ENCODE data around the gene SOCS1.

The SOCS1 gene

GRCh38 chr16:11253009-11253994 is 2.7 kb downstream of the SOCS1 start:
- Histone ChIP-seq H3K36me3 (ENCODE audit: control insufficient read depth in 5 of 5, insufficient read depth in 5 of 5, low read length in 5 of 5) (peaks cover 0 to 6% (median 0%) of the 10 kb centered on the region in 5 donors), H3K9me3 (ENCODE audit: control insufficient read depth in 5 of 5, low read length in 5 of 5) (no peaks in the 10 kb centered on the region), H3K4me3 (ENCODE audit: low read depth in 1 of 5, low read length in 5 of 5) (peak overlapping the region in 4 of 5 donors; percentile 4 to 93 (median 80)), H3K27ac (ENCODE audit: low read depth, low read length) (no peak overlapping the region), H3K27me3 (ENCODE audit: control insufficient read depth in 5 of 5, insufficient read depth in 4 of 5, low read length in 5 of 5) (no peaks in the 10 kb centered on the region), H3K4me1 (ENCODE audit: control insufficient read depth in 5 of 5, insufficient read depth in 5 of 5, low read length in 5 of 5) (peaks cover 4 to 40% (median 26%) of the 10 kb centered on the region in 5 donors), H3K9ac (ENCODE audit: low read length in 5 of 5) (no peak overlapping the region)

- Histone ChIP-seq H3K9ac (ENCODE audit: low read length in 5 of 5) (no peak overlapping the region), H3K27ac (ENCODE audit: low read depth, low read length) (no peak overlapping the region), H3K27me3 (ENCODE audit: control insufficient read depth in 5 of 5, insufficient read depth in 4 of 5, low read length in 5 of 5) (no peaks in the 10 kb centered on the region), H3K4me3 (ENCODE audit: low read depth in 1 of 5, low read length in 5 of 5) (no peak overlapping the region), H3K4me1 (ENCODE audit: control insufficient read depth in 5 of 5, insufficient read depth in 5 of 5, low read length in 5 of 5) (peaks cover 4 to 36% (median 22%) of the 10 kb centered on the region in 5 donors), H3K9me3 (ENCODE audit: control insufficient read depth in 5 of 5, low read length in 5 of 5) (no peaks in the 10 kb centered on the region), H3K36me3 (ENCODE audit: control insufficient read depth in 5 of 5, insufficient read depth in 5 of 5, low read length in 5 of 5) (peaks cover 0 to 6% (median 0%) of the 10 kb centered on the region in 5 donors)
Observed at GRCh38 chr16:11252482-11252931, 3.5 kb downstream of the SOCS1 start.

GRCh38 chr16:11251525-11252481 is 4.2 kb downstream of the SOCS1 start:
- H3K9ac ChIP-seq (ENCODE audit: low read length in 5 of 5) = no peak overlapping the region
- no peaks in the 10 kb centered on the region for H3K27me3 ChIP-seq (ENCODE audit: control insufficient read depth in 5 of 5, insufficient read depth in 4 of 5, low read length in 5 of 5)
- no peak overlapping the region for H3K4me3 ChIP-seq (ENCODE audit: low read depth in 1 of 5, low read length in 5 of 5)
- peaks cover 0 to 6% (median 0%) of the 10 kb centered on the region in 5 donors for H3K36me3 ChIP-seq (ENCODE audit: control insufficient read depth in 5 of 5, insufficient read depth in 5 of 5, low read length in 5 of 5)
- H3K9me3 ChIP-seq (ENCODE audit: control insufficient read depth in 5 of 5, low read length in 5 of 5) = no peaks in the 10 kb centered on the region
- H3K27ac ChIP-seq (ENCODE audit: low read depth, low read length) = no peak overlapping the region
- H3K4me1 ChIP-seq (ENCODE audit: control insufficient read depth in 5 of 5, insufficient read depth in 5 of 5, low read length in 5 of 5) = peaks cover 0 to 29% (median 15%) of the 10 kb centered on the region in 5 donors

- Histone ChIP-seq H3K4me1 (ENCODE audit: control insufficient read depth in 5 of 5, insufficient read depth in 5 of 5, low read length in 5 of 5) (peaks cover 0 to 25% (median 14%) of the 10 kb centered on the region in 5 donors), H3K36me3 (ENCODE audit: control insufficient read depth in 5 of 5, insufficient read depth in 5 of 5, low read length in 5 of 5) (peaks cover 0 to 6% (median 0%) of the 10 kb centered on the region in 5 donors), H3K9ac (ENCODE audit: low read length in 5 of 5) (no peak overlapping the region), H3K4me3 (ENCODE audit: low read depth in 1 of 5, low read length in 5 of 5) (no peak overlapping the region), H3K27ac (ENCODE audit: low read depth, low read length) (no peak overlapping the region), H3K27me3 (ENCODE audit: control insufficient read depth in 5 of 5, insufficient read depth in 4 of 5, low read length in 5 of 5) (no peaks in the 10 kb centered on the region), H3K9me3 (ENCODE audit: control insufficient read depth in 5 of 5, low read length in 5 of 5) (no peaks in the 10 kb centered on the region)
Observed at GRCh38 chr16:11250786-11251524, 5.0 kb downstream of the SOCS1 start.

- Histone ChIP-seq H3K9ac (ENCODE audit: low read length in 5 of 5) (no peak overlapping the region), H3K27me3 (ENCODE audit: control insufficient read depth in 5 of 5, insufficient read depth in 4 of 5, low read length in 5 of 5) (no peaks in the 10 kb centered on the region), H3K4me1 (ENCODE audit: control insufficient read depth in 5 of 5, insufficient read depth in 5 of 5, low read length in 5 of 5) (peaks cover 0 to 22% (median 14%) of the 10 kb centered on the region in 5 donors), H3K27ac (ENCODE audit: low read depth, low read length) (no peak overlapping the region), H3K4me3 (ENCODE audit: low read depth in 1 of 5, low read length in 5 of 5) (no peak overlapping the region), H3K9me3 (ENCODE audit: control insufficient read depth in 5 of 5, low read length in 5 of 5) (no peaks in the 10 kb centered on the region), H3K36me3 (ENCODE audit: control insufficient read depth in 5 of 5, insufficient read depth in 5 of 5, low read length in 5 of 5) (peaks cover 0 to 6% (median 0%) of the 10 kb centered on the region in 5 donors)
Observed at GRCh38 chr16:11250091-11250785, 5.8 kb downstream of the SOCS1 start.

GRCh38 chr16:11249233-11250061 is 6.6 kb downstream of the SOCS1 start:
- Histone ChIP-seq H3K4me3 (ENCODE audit: low read depth in 1 of 5, low read length in 5 of 5) (no peak overlapping the region), H3K27me3 (ENCODE audit: control insufficient read depth in 5 of 5, insufficient read depth in 4 of 5, low read length in 5 of 5) (no peaks in the 10 kb centered on the region), H3K4me1 (ENCODE audit: control insufficient read depth in 5 of 5, insufficient read depth in 5 of 5, low read length in 5 of 5) (peaks cover 0 to 14% (median 7%) of the 10 kb centered on the region in 5 donors), H3K9me3 (ENCODE audit: control insufficient read depth in 5 of 5, low read length in 5 of 5) (no peaks in the 10 kb centered on the region), H3K36me3 (ENCODE audit: control insufficient read depth in 5 of 5, insufficient read depth in 5 of 5, low read length in 5 of 5) (peaks cover 0 to 6% (median 0%) of the 10 kb centered on the region in 5 donors), H3K27ac (ENCODE audit: low read depth, low read length) (no peak overlapping the region), H3K9ac (ENCODE audit: low read length in 5 of 5) (no peak overlapping the region)

GRCh38 chr16:11248133-11248532 is 7.9 kb downstream of the SOCS1 start:
- no peak overlapping the region for H3K27ac ChIP-seq (ENCODE audit: low read depth, low read length)
- H3K36me3 ChIP-seq (ENCODE audit: control insufficient read depth in 5 of 5, insufficient read depth in 5 of 5, low read length in 5 of 5) = peaks cover 0 to 4% (median 0%) of the 10 kb centered on the region in 5 donors
- H3K4me3 ChIP-seq (ENCODE audit: low read depth in 1 of 5, low read length in 5 of 5) = no peak overlapping the region
- peaks cover 0 to 4% (median 1%) of the 10 kb centered on the region in 5 donors for H3K4me1 ChIP-seq (ENCODE audit: control insufficient read depth in 5 of 5, insufficient read depth in 5 of 5, low read length in 5 of 5)
- H3K9ac ChIP-seq (ENCODE audit: low read length in 5 of 5) = no peak overlapping the region
- H3K9me3 ChIP-seq (ENCODE audit: control insufficient read depth in 5 of 5, low read length in 5 of 5) = no peaks in the 10 kb centered on the region
- H3K27me3 ChIP-seq (ENCODE audit: control insufficient read depth in 5 of 5, insufficient read depth in 4 of 5, low read length in 5 of 5) = no peaks in the 10 kb centered on the region

- no peaks in the 10 kb centered on the region for H3K36me3 ChIP-seq (ENCODE audit: control insufficient read depth in 5 of 5, insufficient read depth in 5 of 5, low read length in 5 of 5)
- no peaks in the 10 kb centered on the region for H3K4me1 ChIP-seq (ENCODE audit: control insufficient read depth in 5 of 5, insufficient read depth in 5 of 5, low read length in 5 of 5)
- no peak overlapping the region for H3K9ac ChIP-seq (ENCODE audit: low read length in 5 of 5)
- no peaks in the 10 kb centered on the region for H3K9me3 ChIP-seq (ENCODE audit: control insufficient read depth in 5 of 5, low read length in 5 of 5)
- no peak overlapping the region for H3K27ac ChIP-seq (ENCODE audit: low read depth, low read length)
- H3K27me3 ChIP-seq (ENCODE audit: control insufficient read depth in 5 of 5, insufficient read depth in 4 of 5, low read length in 5 of 5) = no peaks in the 10 kb centered on the region
- H3K4me3 ChIP-seq (ENCODE audit: low read depth in 1 of 5, low read length in 5 of 5) = no peak overlapping the region
Observed at GRCh38 chr16:11245988-11246387, 10.0 kb downstream of the SOCS1 start.

Data from subcutaneous abdominal adipose tissue (tissue), 5 donors.